Thyroid gland (tissue), 4 donors: ENCODE results near the gene CCDC78.

ENCODE experiments used
- POLR2A ChIP-seq, 2 donors: fragments of 450-650 bp; IDR thresholded peaks; one replicate each; pipeline ENCODE4 v1.6.1; 2017; ENCODE audit warnings: antibody characterized with exemption in 2 of 2, mild to moderate bottlenecking in 2 of 2, moderate library complexity in 1 of 2
- TF ChIP-seq, protein P1 (sequence below), 6 experiments: fragments of 200-600 bp in 3 of 6; fragments of 450-650 bp in 3 of 6; sonication (generic) in 3 of 6; IDR thresholded peaks; one replicate each; pipeline ENCODE4 v1.5.1; 2016 to 2019; ENCODE audit warnings: antibody characterized with exemption in 6 of 6, mild to moderate bottlenecking in 2 of 6, inconsistent platforms in 1 of 6, moderate library complexity in 1 of 6

DNA sequence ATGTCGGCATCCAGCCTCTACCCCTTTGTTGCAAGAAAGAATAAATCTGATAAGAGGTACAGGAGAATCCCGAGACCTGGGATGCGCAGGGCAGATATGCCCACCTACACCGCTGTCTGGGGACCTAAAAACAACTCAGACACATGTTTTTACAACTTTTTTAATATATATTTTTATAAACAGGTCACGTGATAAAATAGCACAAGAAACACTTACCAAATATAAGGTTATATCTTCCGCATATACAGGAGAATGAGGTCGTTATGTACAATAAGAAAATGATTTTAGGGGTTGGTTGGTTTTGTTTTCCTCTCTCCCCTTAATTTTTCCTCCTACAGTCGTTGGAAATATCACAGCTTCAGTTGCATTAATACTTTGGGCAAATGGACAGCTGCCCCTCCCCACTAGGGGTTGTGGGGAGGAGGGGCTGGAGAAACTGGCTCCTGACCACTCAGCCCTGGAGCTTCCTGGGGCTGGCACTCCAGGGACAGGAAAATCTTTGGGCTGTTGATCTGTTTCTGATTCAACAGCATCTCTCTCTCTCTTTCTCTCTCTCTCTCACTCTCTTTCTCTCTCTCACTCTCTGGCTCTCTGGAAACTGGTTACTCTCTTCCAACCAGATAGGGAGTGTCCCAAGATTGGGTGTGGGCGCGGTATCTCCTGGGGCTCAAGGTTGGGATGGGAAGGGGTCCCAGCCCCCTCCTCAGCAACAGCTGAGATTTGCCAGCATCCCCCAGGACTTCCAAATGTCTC is 33.7 kb downstream of the CCDC78 start:
- TF ChIP-seq, protein P1, sequence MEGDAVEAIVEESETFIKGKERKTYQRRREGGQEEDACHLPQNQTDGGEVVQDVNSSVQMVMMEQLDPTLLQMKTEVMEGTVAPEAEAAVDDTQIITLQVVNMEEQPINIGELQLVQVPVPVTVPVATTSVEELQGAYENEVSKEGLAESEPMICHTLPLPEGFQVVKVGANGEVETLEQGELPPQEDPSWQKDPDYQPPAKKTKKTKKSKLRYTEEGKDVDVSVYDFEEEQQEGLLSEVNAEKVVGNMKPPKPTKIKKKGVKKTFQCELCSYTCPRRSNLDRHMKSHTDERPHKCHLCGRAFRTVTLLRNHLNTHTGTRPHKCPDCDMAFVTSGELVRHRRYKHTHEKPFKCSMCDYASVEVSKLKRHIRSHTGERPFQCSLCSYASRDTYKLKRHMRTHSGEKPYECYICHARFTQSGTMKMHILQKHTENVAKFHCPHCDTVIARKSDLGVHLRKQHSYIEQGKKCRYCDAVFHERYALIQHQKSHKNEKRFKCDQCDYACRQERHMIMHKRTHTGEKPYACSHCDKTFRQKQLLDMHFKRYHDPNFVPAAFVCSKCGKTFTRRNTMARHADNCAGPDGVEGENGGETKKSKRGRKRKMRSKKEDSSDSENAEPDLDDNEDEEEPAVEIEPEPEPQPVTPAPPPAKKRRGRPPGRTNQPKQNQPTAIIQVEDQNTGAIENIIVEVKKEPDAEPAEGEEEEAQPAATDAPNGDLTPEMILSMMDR (IDR thresholded peaks at IDR 0.05) = no peak
- TF ChIP-seq POLR2A (IDR thresholded peaks at IDR 0.05) = no peak
